HS-5 (cell line): ENCODE results near the gene MYO1B.

Experiments used
- DNase-seq: peaks from one replicate; pipeline ENCODE4 v3.0.0-alpha.2; 2012; ENCODE audit warnings: low read depth

Gene MYO1B

GRCh38 chr2:191298306-191298705 is 53.1 kb downstream of the MYO1B start:
- DNase-seq: peak; percentile 38

- no peak for DNase-seq
These were observed 53.8 kb downstream of the MYO1B start for GRCh38 chr2:191299010-191299409.

- DNase-seq: no peak
These were observed 54.7 kb downstream of the MYO1B start for GRCh38 chr2:191299866-191300265.

GRCh38 chr2:191301971-191302370 is 56.8 kb downstream of the MYO1B start:
- no peak for DNase-seq

- no peak for DNase-seq
These were observed 57.4 kb downstream of the MYO1B start for GRCh38 chr2:191302459-191303139.

GRCh38 chr2:191303140-191304005 is 58.2 kb downstream of the MYO1B start:
- DNase-seq: no peak

- no peak for DNase-seq
These were observed 60.0 kb downstream of the MYO1B start for GRCh38 chr2:191304939-191305875.

- DNase-seq: no peak
These were observed 62.8 kb downstream of the MYO1B start for GRCh38 chr2:191308026-191308425.

- no peak for DNase-seq
These were observed 66.0 kb downstream of the MYO1B start for GRCh38 chr2:191311156-191311555.

- peak; percentile 91 for DNase-seq
These were observed 66.4 kb downstream of the MYO1B start for GRCh38 chr2:191311627-191312026.

GRCh38 chr2:191312163-191312562 is 67.0 kb downstream of the MYO1B start:
- no peak for DNase-seq

GRCh38 chr2:191312662-191313061 is 67.5 kb downstream of the MYO1B start:
- no peak for DNase-seq

GRCh38 chr2:191314697-191315364 is 69.6 kb downstream of the MYO1B start:
- DNase-seq: no peak

GRCh38 chr2:191315365-191315752 is 70.2 kb downstream of the MYO1B start:
- DNase-seq: no peak

- DNase-seq: no peak
These were observed 71.2 kb downstream of the MYO1B start for GRCh38 chr2:191316246-191316994.

GRCh38 chr2:191318037-191318728 is 73.0 kb downstream of the MYO1B start:
- DNase-seq: no peak

GRCh38 chr2:191318729-191319078 is 73.5 kb downstream of the MYO1B start:
- peak; percentile 47 for DNase-seq

GRCh38 chr2:191319186-191319585 is 74.0 kb downstream of the MYO1B start:
- peak; percentile 67 for DNase-seq

- no peak for DNase-seq
These were observed 75.7 kb downstream of the MYO1B start for GRCh38 chr2:191320881-191321280.

GRCh38 chr2:191321861-191322662 is 76.9 kb downstream of the MYO1B start:
- DNase-seq: peak; percentile 64
